ENCODE results near the gene SUGP2.

The SUGP2 gene

GRCh38 chr19:19053508-19054314, 20.4 kb upstream of the SUGP2 start:
- DNase-seq (ENCODE audit: insufficient read length, low spot score): peak; percentile 49
- no peak for FAIRE-seq

GRCh38 chr19:19052921-19053320, 19.6 kb upstream of the SUGP2 start:
- no peak for TF ChIP-seq POLR2A (IDR thresholded peaks at IDR 0.05; ENCODE audit: low read depth, low read length)
- FAIRE-seq (no peak), DNase-seq (ENCODE audit: insufficient read length, low spot score) (no peak)

More at GRCh38 chr19:19053508-19054314, 20.4 kb upstream of the SUGP2 start:
- no peak for TF ChIP-seq POLR2A (IDR thresholded peaks at IDR 0.05; ENCODE audit: low read depth, low read length)

GRCh38 chr19:19051478-19052213, 18.3 kb upstream of the SUGP2 start:
- FAIRE-seq: no peak
- no peak for DNase-seq (ENCODE audit: insufficient read length, low spot score)

GRCh38 chr19:19050731-19051130, 17.4 kb upstream of the SUGP2 start:
- FAIRE-seq: no peak
- DNase-seq (ENCODE audit: insufficient read length, low spot score): no peak
- TF ChIP-seq POLR2A (IDR thresholded peaks at IDR 0.05; ENCODE audit: low read depth, low read length): no peak

More at GRCh38 chr19:19051478-19052213, 18.3 kb upstream of the SUGP2 start:
- TF ChIP-seq POLR2A (IDR thresholded peaks at IDR 0.05; ENCODE audit: low read depth, low read length): no peak

- TF ChIP-seq POLR2A (IDR thresholded peaks at IDR 0.05; ENCODE audit: low read depth, low read length): no peak
- no peak for DNase-seq (ENCODE audit: insufficient read length, low spot score)
- no peak for FAIRE-seq
Observed at GRCh38 chr19:19050104-19050503, 16.8 kb upstream of the SUGP2 start.

- TF ChIP-seq POLR2A (IDR thresholded peaks at IDR 0.05; ENCODE audit: low read depth, low read length): no peak
- DNase-seq (ENCODE audit: insufficient read length, low spot score) (no peak), FAIRE-seq (no peak)
Observed at GRCh38 chr19:19049406-19049805, 16.1 kb upstream of the SUGP2 start.

GRCh38 chr19:19043881-19044280, 10.6 kb upstream of the SUGP2 start:
- DNase-seq (ENCODE audit: insufficient read length, low spot score) (no peak), FAIRE-seq (no peak)
- no peak for TF ChIP-seq POLR2A (IDR thresholded peaks at IDR 0.05; ENCODE audit: low read depth, low read length)

GRCh38 chr19:19043481-19043880, 10.2 kb upstream of the SUGP2 start:
- no peak for FAIRE-seq
- DNase-seq (ENCODE audit: insufficient read length, low spot score): no peak
- TF ChIP-seq POLR2A (IDR thresholded peaks at IDR 0.05; ENCODE audit: low read depth, low read length): no peak

- FAIRE-seq (no peak), DNase-seq (ENCODE audit: insufficient read length, low spot score) (no peak)
- no peak for TF ChIP-seq POLR2A (IDR thresholded peaks at IDR 0.05; ENCODE audit: low read depth, low read length)
Observed at GRCh38 chr19:19042732-19043280, 9.5 kb upstream of the SUGP2 start.

GRCh38 chr19:19040417-19040816, 7.1 kb upstream of the SUGP2 start:
- DNase-seq (ENCODE audit: insufficient read length, low spot score) (no peak), FAIRE-seq (no peak)
- TF ChIP-seq POLR2A (IDR thresholded peaks at IDR 0.05; ENCODE audit: low read depth, low read length): no peak

GRCh38 chr19:19039901-19040300, 6.6 kb upstream of the SUGP2 start:
- FAIRE-seq (no peak), DNase-seq (ENCODE audit: insufficient read length, low spot score) (no peak)
- TF ChIP-seq POLR2A (IDR thresholded peaks at IDR 0.05; ENCODE audit: low read depth, low read length): no peak

GRCh38 chr19:19034204-19034624, 897 bp upstream of the SUGP2 start:
- peak; percentile 84 for DNase-seq (ENCODE audit: insufficient read length, low spot score)
- no peak for TF ChIP-seq POLR2A (IDR thresholded peaks at IDR 0.05; ENCODE audit: low read depth, low read length)
- FAIRE-seq: no peak

- TF ChIP-seq POLR2A (IDR thresholded peaks at IDR 0.05; ENCODE audit: low read depth, low read length): no peak
- DNase-seq (ENCODE audit: insufficient read length, low spot score): no peak
Observed at GRCh38 chr19:19033176-19033425, 216 bp downstream of the SUGP2 start.

GRCh38 chr19:19032420-19033175, 719 bp downstream of the SUGP2 start:
- FAIRE-seq: no peak
- 0 out of 2 replicates have a peak, but pooled peaks have one; percentile 9 for TF ChIP-seq POLR2A (IDR thresholded peaks at IDR 0.05; ENCODE audit: low read depth, low read length)
- DNase-seq (ENCODE audit: insufficient read length, low spot score): peak; percentile 76

More at GRCh38 chr19:19033176-19033425, 216 bp downstream of the SUGP2 start:
- no peak for FAIRE-seq
